Measurements from ENCODE around the gene MYH6.

GRCh38 chr14:23353433-23353780 is 54.7 kb downstream of the MYH6 start:
- TF ChIP-seq, protein P1, sequence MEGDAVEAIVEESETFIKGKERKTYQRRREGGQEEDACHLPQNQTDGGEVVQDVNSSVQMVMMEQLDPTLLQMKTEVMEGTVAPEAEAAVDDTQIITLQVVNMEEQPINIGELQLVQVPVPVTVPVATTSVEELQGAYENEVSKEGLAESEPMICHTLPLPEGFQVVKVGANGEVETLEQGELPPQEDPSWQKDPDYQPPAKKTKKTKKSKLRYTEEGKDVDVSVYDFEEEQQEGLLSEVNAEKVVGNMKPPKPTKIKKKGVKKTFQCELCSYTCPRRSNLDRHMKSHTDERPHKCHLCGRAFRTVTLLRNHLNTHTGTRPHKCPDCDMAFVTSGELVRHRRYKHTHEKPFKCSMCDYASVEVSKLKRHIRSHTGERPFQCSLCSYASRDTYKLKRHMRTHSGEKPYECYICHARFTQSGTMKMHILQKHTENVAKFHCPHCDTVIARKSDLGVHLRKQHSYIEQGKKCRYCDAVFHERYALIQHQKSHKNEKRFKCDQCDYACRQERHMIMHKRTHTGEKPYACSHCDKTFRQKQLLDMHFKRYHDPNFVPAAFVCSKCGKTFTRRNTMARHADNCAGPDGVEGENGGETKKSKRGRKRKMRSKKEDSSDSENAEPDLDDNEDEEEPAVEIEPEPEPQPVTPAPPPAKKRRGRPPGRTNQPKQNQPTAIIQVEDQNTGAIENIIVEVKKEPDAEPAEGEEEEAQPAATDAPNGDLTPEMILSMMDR (CRISPR knock-in tag; IDR thresholded peaks at IDR 0.05) = no peak
- TF ChIP-seq SP1 (IDR thresholded peaks at IDR 0.05) (no peak), SP1 (CRISPR knock-in tag; IDR thresholded peaks at IDR 0.05) (no peak), ZNF225 (CRISPR knock-in tag; IDR thresholded peaks at IDR 0.05) (no peak), BCLAF1 (IDR thresholded peaks at IDR 0.05) (no peak)
